T-helper 17 cell (primary cell): Measurements from ENCODE around the gene TMEM129. TPM values are rescaled to one million over a fixed set of nuclear protein-coding genes. Genes with fewer than 3 reads are reported as not detected.
"Not testable (repeated sequence)": the region's sequence is repeated elsewhere in the genome, so short reads cannot be mapped to it uniquely, and the experiment has no call there.

ENCODE experiments used
- ATAC-seq: fragments of 150-1000 bp; cut with Tn5 transposase; 2 replicates; pipeline ENCODE4 v1.10.0; 2021; ENCODE audit warnings: mild to moderate bottlenecking, moderate library complexity
- DNase-seq, 3 donors: peaks; one replicate each; pipeline versions ENCODE4 v3.0.0 to v3.0.0-alpha.2; 2020 to 2021
- H3K9me3 ChIP-seq: one replicate; pipeline ENCODE4 v1.7.0; 2013; ENCODE audit warnings: low read length, mild to moderate bottlenecking; ENCODE audit not compliant: control insufficient read depth, poor library complexity, severe bottlenecking
- H3K27ac Mint-ChIP-seq: one replicate; pipeline ENCODE4 v1.8.0; 2022; ENCODE audit warnings: mild to moderate bottlenecking, moderate library complexity, mixed read lengths
- H3K27me3 Mint-ChIP-seq: one replicate; pipeline ENCODE4 v1.8.0; 2022; ENCODE audit warnings: mixed read lengths
- H3K36me3 Mint-ChIP-seq: one replicate; pipeline ENCODE4 v1.8.0; 2022; ENCODE audit warnings: low read depth, mixed read lengths
- H3K4me1 Mint-ChIP-seq: one replicate; pipeline ENCODE4 v1.8.0; 2022; ENCODE audit warnings: mild to moderate bottlenecking, mixed read lengths
- H3K4me3 Mint-ChIP-seq: one replicate; pipeline ENCODE4 v1.8.0; 2022; ENCODE audit warnings: mild to moderate bottlenecking, moderate library complexity, mixed read lengths
- total RNA-seq, 4 donors: library from RNA in 2 of 4; stranded (reverse) in 2 of 4; gene quantifications; one replicate each; pipeline ENCODE4 v1.2.3 and lab custom pipeline; 2022 to 2026

The TMEM129 gene
- total RNA-seq, 2 donors from 2014 or later, result 18.4 to 18.5 TPM

DNA sequence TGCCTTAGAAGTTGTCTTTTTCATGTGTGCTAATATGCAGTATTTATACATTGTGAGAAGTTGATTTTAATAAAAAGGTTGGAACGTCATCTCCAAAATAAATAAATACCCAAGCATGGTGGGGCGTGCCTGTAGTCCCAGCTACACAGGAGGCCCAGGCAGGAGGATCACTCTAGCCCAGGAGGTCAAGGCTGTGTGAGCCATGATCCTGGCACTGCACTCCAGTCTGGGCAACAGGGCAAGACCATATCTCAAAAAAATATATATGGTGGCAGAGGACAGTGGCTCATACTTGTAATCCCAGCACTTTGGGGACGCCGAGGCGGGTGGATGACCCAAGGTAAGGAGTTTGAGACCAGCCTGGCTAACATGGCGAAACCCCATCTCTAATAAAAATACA lies 15.4 kb downstream of the TMEM129 start:
- no peaks in the 10 kb centered on the region for H3K27me3 Mint-ChIP-seq
- no peak overlapping the region for H3K4me3 Mint-ChIP-seq
- no peak for DNase-seq
- peaks cover 28% of the 10 kb centered on the region for H3K4me1 Mint-ChIP-seq
- H3K27ac Mint-ChIP-seq, result no peak overlapping the region
- H3K36me3 Mint-ChIP-seq, result peaks cover 5% of the 10 kb centered on the region
- ATAC-seq, result no peak
- H3K9me3 ChIP-seq, result no peaks in the 10 kb centered on the region

DNA sequence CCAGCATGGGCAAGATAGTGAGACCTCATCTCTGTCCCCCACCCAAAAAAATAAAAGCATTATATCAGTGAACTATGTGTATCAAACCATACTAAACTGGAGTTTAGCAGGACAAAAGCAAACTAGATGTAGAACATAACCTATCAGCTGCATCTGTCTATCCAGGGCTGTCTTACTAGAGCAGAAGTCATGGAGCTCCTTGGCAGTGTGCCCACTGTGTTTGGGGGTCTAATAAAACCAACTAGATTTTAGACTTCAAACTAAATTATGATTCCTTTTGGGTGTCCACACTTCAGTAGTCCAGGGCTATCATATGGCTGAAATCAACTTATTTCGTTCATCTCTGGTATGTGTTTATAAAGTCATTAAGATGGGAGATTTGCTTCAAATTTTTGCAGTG lies 17.3 kb downstream of the TMEM129 start:
- H3K36me3 Mint-ChIP-seq, result peaks cover 3% of the 10 kb centered on the region
- H3K27me3 Mint-ChIP-seq, result no peaks in the 10 kb centered on the region
- no peak overlapping the region for H3K4me3 Mint-ChIP-seq
- H3K4me1 Mint-ChIP-seq, result peaks cover 19% of the 10 kb centered on the region
- H3K27ac Mint-ChIP-seq, result no peak overlapping the region
- ATAC-seq (no peak), DNase-seq (no peak)
- H3K9me3 ChIP-seq, result no peaks in the 10 kb centered on the region

DNA sequence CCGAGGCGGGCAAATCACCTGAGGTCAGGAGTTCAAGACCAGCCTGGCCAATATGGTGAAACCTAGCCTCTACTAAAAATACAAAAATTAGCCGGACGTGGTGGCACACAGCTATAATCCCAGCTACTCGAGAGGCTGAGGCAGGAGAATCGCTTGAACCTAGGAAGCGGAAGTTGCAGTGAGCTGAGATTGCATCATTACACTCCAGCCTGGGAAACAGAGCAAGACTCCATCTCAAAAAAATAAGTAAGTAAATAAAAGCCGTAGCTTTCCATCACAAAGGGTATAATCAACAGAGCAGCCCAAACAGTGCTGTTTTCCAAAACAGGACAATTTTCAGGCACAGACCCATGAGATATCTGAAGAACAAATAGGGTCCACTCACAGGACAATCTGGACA lies 19.5 kb downstream of the TMEM129 start:
- DNase-seq, H3K9me3 ChIP-seq, H3K27ac Mint-ChIP-seq, H3K36me3 Mint-ChIP-seq, ATAC-seq, H3K27me3 Mint-ChIP-seq, H3K4me3 Mint-ChIP-seq: not testable (repeated sequence)
- peaks cover 16% of the 10 kb centered on the region for H3K4me1 Mint-ChIP-seq

DNA sequence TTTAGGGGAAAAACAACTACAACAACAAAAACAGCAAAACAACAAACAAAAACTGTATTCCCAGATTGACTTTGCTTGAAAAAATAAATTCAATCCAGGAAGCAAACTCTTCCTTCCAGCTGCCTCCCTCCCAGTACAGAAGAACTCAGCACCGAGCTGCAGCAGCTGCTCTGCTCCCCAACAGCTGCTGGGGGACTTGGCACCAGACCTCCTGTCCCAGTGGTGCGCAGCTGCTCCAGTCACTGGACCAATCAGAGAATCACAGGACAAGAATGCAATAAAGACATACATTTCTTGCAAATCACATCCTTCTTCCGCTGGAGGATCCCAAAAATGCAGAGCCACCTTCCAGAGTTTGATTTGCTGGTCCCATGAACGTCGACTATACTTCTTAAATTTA lies 25.2 kb downstream of the TMEM129 start:
- DNase-seq (no peak), ATAC-seq (no peak)
- Mint-ChIP-seq H3K36me3 (peaks cover 3% of the 10 kb centered on the region), H3K4me3 (no peak overlapping the region), H3K27me3 (no peaks in the 10 kb centered on the region), H3K4me1 (peaks cover 4% of the 10 kb centered on the region), H3K27ac (no peak overlapping the region)
- H3K9me3 ChIP-seq, result no peaks in the 10 kb centered on the region

DNA sequence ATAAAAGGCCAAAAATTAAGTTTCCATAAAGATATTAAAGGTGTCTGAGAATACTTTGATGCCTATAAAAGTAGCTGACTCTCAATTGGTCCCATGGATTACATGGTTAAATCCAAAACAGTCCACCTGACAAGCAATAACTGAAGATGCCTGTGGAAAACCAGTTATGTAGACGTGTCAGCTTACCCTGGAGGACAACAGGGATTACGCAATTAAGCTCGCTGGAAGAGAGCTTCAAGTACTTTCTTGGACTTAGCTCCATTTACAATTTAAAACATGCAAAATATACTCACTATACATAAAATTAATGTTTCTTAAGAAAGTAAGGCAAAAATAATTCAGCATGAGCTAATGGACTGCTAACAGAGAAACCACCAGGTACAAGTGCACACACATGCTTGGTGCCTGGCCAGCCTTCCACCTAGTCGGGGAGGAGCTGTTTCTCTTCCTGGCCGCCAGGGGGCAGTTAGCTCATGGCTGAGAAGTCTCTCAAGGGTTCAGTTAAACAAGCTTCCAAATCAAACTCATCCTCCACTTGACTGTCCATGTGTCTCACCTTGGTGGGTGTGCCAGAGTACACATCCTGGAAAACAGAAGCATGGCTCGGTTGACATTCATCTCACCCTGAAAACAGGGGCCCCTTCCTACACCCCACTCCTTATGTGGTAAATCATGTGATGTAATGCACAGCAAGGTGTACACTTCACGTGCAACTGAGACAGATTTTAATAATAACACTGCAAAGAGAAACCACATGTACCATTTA lies 27.8 kb downstream of the TMEM129 start:
- Mint-ChIP-seq H3K27me3 (no peaks in the 10 kb centered on the region), H3K36me3 (no peaks in the 10 kb centered on the region), H3K4me1 (peaks cover 5% of the 10 kb centered on the region), H3K27ac (peak overlapping the region; percentile 53), H3K4me3 (no peak overlapping the region)
- ATAC-seq (peak; percentile 96), DNase-seq (peak; percentile 61 to 71 (median 70))
- H3K9me3 ChIP-seq, result no peaks in the 10 kb centered on the region

DNA sequence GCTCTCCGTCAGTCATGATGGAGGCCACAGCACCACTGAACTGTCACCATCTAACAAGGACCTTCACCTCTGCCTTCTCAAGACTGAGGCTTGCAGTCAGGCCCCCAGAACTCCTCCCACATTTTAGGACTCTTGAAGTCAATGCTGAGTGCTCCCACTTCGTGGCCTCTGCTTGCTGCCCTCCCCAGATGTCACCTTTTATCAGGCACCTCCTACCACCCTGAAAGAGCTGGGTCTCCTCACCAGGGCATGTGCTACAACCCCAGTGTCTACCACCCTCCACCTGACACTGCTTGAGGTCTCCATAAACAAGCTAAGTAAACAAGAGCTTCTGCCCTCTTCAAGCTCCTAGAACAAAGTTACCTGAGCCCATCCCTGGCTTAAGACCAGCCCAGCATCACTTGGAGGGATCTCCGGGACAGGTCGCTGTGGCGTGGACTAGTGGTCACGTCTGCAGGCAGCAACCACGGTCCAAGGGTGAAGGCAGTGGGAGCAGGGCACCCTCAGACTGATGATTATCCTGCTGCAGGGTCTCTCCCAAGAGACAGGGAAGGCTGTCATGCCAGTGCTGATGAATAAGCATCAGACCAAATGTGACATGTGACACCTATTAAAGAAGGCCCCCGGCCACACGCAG lies 29.3 kb downstream of the TMEM129 start:
- DNase-seq (no peak), ATAC-seq (no peak)
- H3K4me1 Mint-ChIP-seq, result peaks cover 6% of the 10 kb centered on the region
- H3K27ac Mint-ChIP-seq, result no peak overlapping the region
- no peaks in the 10 kb centered on the region for H3K27me3 Mint-ChIP-seq
- no peaks in the 10 kb centered on the region for H3K36me3 Mint-ChIP-seq
- no peak overlapping the region for H3K4me3 Mint-ChIP-seq
- H3K9me3 ChIP-seq, result no peaks in the 10 kb centered on the region

DNA sequence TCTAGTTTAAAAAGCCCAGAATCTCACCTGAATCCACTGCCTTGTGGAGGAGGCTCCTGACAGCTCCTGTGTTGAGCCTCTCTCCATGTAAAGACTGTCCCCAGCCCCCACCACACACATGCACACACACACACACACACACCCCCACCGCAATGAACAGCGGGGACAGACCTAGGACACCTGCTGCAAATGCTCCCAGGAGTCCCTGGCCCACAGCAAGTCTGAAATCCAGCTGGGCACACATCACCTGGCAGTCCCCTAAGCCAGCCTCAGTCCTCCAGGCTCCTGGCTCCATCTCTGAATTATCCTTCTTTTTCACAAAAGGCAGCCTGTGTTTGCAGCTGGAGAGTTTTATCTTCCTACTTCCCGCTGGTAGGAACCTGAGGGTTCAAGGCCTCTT lies 30.4 kb downstream of the TMEM129 start:
- Mint-ChIP-seq H3K4me1 (peaks cover 5% of the 10 kb centered on the region), H3K27me3 (no peaks in the 10 kb centered on the region), H3K4me3 (no peak overlapping the region), H3K36me3 (no peaks in the 10 kb centered on the region), H3K27ac (peak overlapping the region; percentile 24)
- H3K9me3 ChIP-seq, result no peaks in the 10 kb centered on the region
- no peak for ATAC-seq
- DNase-seq, result no peak

DNA sequence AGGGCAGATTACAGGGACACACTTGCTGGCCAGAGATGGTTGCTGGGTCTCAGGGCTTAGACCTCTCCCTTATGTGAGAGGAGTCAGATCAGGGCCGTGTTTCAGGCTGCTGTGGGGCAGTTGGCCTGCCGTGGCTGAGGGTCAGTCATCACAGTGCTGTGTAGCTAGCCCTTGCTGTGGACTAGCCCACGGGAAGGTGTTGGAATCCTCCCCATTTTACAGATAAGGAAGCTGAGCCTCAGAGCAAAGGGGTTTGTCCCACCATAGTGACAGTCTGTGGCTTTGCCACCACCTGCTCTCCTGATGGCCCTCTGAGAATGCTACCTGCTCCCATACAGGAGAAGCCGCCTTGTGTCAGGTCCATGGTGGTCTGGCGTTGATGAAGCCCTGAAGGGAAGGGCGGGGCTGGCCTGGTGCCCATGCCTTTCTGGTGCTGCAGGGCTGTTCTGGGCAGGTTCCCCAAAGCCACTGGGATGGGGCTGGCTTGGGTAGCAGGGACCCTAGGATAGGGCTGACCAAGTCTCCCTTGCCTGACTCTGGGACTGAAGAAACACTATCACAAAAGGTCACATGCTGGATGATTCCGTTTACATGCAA lies 34.6 kb downstream of the TMEM129 start:
- H3K27ac Mint-ChIP-seq, result no peak overlapping the region
- ATAC-seq (no peak), DNase-seq (no peak)
- no peaks in the 10 kb centered on the region for H3K36me3 Mint-ChIP-seq
- H3K9me3 ChIP-seq, result no peaks in the 10 kb centered on the region
- H3K4me1 Mint-ChIP-seq, result peaks cover 11% of the 10 kb centered on the region
- no peaks in the 10 kb centered on the region for H3K27me3 Mint-ChIP-seq
- peak overlapping the region; percentile 41 for H3K4me3 Mint-ChIP-seq

DNA sequence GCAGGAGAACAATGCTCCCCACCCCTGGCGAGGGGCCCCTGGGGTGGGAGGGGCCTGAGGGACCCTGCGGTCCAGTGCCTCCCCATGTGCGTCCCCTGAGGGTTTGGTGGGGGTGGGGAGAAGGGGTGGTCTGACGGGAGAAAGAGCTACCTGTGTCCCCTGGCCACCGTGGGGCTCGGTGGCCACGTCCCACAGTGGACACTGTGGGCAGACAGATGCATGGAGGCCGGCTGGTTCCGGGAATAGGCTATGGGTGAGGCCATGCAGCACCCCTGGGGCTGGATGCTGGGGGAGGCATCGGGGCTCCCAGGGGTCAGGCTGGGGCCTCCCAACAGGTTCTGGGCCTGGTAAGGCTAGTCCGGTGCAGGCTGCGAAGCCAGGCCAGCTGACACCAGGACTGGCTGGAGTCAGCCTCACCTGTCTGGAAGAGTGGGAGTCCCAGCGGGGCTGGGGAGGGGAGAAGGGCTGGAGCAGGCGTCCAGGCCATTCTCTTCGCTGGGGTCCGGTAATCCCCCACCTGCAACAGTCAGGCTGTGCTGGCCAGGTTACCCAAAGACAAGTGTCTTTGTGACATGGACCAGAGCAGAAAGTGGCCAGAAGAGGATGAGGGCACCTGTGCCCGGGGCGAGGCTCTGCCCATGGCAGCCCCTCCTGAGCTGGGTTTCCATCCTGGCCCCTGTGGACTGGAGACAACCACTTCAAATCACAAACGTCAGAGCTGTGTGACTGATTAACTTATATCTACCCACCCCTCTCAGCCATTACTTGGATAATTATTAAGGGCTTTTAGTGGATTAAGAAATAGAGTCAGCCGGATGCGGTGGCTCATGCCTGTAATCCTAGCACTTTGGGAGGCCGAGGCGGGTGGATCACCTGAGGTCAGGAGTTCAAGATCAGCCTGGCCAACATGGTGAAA lies 35.6 kb downstream of the TMEM129 start:
- Mint-ChIP-seq H3K4me3 (no peak overlapping the region), H3K27ac (no peak overlapping the region), H3K27me3 (no peaks in the 10 kb centered on the region), H3K36me3 (no peaks in the 10 kb centered on the region), H3K4me1 (peaks cover 11% of the 10 kb centered on the region)
- no peak for ATAC-seq
- DNase-seq, result no peak
- H3K9me3 ChIP-seq, result no peaks in the 10 kb centered on the region

DNA sequence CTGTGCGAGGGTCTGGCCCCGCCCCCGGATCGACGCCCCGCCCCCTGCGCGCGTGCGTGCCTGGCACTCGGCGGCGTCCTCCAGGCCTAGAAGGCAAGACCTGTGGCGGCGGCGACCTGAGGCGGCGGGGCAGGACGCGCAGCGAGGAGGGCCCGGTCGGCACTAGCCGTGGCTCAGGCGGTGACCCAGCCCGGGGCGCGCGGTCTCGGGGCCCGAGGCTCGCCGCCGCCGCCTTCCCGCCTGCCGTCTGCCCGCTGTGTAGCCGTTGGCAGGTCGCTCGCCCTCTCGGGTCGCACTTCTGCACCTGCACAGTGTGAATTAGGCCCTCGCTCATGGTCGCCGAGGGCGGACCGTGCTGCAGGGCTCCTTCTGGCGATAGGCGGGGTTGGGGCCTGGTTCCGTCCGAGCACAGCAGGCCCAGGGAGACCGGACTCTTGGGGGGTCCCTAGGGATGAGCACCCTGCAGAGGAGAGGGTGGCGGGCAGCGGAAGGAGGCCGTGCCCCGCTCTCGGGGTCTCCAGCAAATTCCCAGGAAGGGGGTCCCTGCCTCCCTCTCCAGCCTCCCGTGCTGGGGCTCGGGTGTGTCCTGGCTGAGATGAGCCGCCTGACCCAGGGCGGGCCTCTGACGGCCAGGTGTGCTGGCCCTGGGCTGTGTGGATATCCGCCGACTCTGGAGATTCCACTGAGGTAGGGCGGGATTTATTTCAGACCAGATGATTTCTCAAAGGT lies 36.5 kb downstream of the TMEM129 start:
- H3K27ac Mint-ChIP-seq, result no peak overlapping the region
- H3K4me3 Mint-ChIP-seq, result peak overlapping the region; percentile 65
- ATAC-seq, result no peak
- H3K36me3 Mint-ChIP-seq, result no peaks in the 10 kb centered on the region
- H3K9me3 ChIP-seq, result no peaks in the 10 kb centered on the region
- no peaks in the 10 kb centered on the region for H3K27me3 Mint-ChIP-seq
- peak in 1 of 3 donors; percentile 95 for DNase-seq
- peaks cover 10% of the 10 kb centered on the region for H3K4me1 Mint-ChIP-seq

DNA sequence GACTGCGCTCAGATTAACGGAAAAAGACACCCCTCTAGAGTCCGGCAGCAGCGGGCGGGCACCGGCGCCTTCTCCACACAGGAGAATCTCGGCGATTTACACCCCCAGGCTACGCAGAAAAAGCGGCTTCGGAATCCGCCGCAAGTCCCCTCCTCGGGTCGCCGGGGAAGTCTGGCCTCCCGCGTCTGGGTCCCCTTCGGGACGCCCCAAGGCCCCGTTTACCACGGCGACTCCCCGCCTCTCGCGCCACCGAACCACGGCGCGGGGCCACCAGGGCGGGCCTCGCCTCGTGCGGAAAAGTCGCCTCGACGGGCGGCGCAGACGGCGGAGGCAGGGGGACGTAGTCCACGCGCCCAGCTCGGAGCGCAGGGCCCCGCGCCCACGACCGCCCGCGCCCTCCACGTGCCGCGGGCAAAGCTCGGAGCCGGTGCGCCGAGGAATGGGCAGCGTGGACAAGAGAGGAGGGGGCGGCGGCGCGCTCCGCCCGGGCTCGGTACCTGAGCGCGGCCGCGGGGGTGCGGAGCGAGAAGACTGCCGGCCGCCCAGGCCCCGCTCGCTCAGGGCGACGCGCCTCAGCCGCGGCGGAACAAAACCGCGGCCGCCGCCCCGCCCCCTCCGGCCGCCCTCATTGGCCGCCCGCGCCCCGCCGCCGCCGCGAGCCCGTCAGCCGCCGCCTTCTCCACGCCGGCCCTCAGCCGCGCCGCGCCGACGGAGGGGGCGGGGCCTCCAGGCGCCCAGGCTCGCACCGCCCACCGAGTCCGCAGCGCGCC lies 37.2 kb downstream of the TMEM129 start, which contains the start of gene FAM53A:
Gene FAM53A (minus strand): TSS at position 578 of the 770 bp plus-strand sequence. CDS start 15,572 bp downstream, outside the sequence.
- DNase-seq, result peak in 2 of 3 donors; percentile 90 to 95
- ATAC-seq, result peak; percentile 95
- peak within 1 kb of the TSS; percentile 89 for H3K4me3 Mint-ChIP-seq

DNA sequence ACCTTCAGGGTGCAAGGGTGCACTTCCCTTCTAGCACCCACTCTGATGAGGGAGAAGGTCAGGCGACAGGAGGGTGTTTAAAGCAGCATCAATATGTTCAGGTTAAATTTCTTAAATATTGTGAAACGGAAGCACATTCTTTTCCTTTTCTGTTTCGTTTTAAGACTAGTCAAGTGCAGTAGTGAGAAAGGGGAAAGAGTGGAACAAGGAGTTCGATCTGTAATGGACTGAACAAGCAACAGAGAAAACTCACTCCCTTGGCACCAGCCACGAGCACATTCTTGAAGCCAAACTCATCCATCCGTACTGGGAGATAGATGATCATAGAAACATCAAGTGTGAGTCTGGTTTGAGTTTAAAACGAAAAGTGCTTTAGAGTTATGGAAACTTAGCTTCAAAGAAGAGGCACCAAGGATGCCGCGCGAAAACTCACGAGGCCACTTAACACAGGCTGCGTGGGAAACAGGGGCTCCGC lies 37.8 kb downstream of the TMEM129 start:
- no peak for ATAC-seq
- H3K36me3 Mint-ChIP-seq, result no peaks in the 10 kb centered on the region
- no peaks in the 10 kb centered on the region for H3K27me3 Mint-ChIP-seq

More for the DNA sequence above, 37.2 kb downstream of the TMEM129 start, which contains the start of gene FAM53A:
- Mint-ChIP-seq H3K27ac (peak within 1 kb of the TSS; percentile 66), H3K36me3 (no peaks in the 10 kb centered on the region), H3K4me1 (peaks cover 9% of the 10 kb centered on the region), H3K27me3 (no peaks in the 10 kb centered on the region)
- H3K9me3 ChIP-seq, result no peaks in the 10 kb centered on the region

More for the DNA sequence above, 37.8 kb downstream of the TMEM129 start:
- Mint-ChIP-seq H3K27ac (peak overlapping the region; percentile 66), H3K4me1 (peaks cover 9% of the 10 kb centered on the region), H3K4me3 (peak overlapping the region; percentile 89)
- no peaks in the 10 kb centered on the region for H3K9me3 ChIP-seq
- DNase-seq, result no peak
